ENCODE data around the gene FNIP2. TPM values are rescaled to one million over a fixed set of nuclear protein-coding genes. Genes with fewer than 3 reads are reported as not detected.

The FNIP2 gene
- total RNA-seq, 1 donor from 2014 or later = 44.0 TPM

- H3K36me3 ChIP-seq = no peaks in the 10 kb centered on the region
- H3K27me3 ChIP-seq (ENCODE audit: low read depth) = no peaks in the 10 kb centered on the region
- DNase-seq = no peak
- H3K9me3 ChIP-seq (replicated peaks) = no peaks in the 10 kb centered on the region
- H3K27ac ChIP-seq (replicated peaks) = peak overlapping the region; percentile 43
- no peak overlapping the region for H3K4me3 ChIP-seq
- no peak for TF ChIP-seq CTCF (IDR thresholded peaks at IDR 0.05; ENCODE audit: borderline replicate concordance)
- intact Hi-C loops (cut with micrococcal nuclease) = no loop called here
- H3K4me1 ChIP-seq = peaks cover 87% of the 10 kb centered on the region
Observed at GRCh38 chr4:158817562-158818296, 48.9 kb downstream of the FNIP2 start.

GRCh38 chr4:158818560-158819140 lies 49.8 kb downstream of the FNIP2 start:
- peak overlapping the region; percentile 43 for H3K27ac ChIP-seq (replicated peaks)

GRCh38 chr4:158819942-158820786 lies 51.3 kb downstream of the FNIP2 start:
- H3K9me3 ChIP-seq (replicated peaks) = no peaks in the 10 kb centered on the region
- H3K4me1 ChIP-seq = peaks cover 84% of the 10 kb centered on the region
- no peak for DNase-seq
- no peak for TF ChIP-seq CTCF (IDR thresholded peaks at IDR 0.05; ENCODE audit: borderline replicate concordance)
- intact Hi-C loops (cut with micrococcal nuclease) = no loop called here
- H3K27ac ChIP-seq (replicated peaks) = peak overlapping the region; percentile 43
- H3K27me3 ChIP-seq (ENCODE audit: low read depth) = no peaks in the 10 kb centered on the region
- H3K4me3 ChIP-seq = no peak overlapping the region
- no peaks in the 10 kb centered on the region for H3K36me3 ChIP-seq

More at GRCh38 chr4:158818560-158819140, 49.8 kb downstream of the FNIP2 start:
- TF ChIP-seq CTCF (IDR thresholded peaks at IDR 0.05; ENCODE audit: borderline replicate concordance) = no peak
- H3K27me3 ChIP-seq (ENCODE audit: low read depth) = no peaks in the 10 kb centered on the region
- H3K9me3 ChIP-seq (replicated peaks) = no peaks in the 10 kb centered on the region
- intact Hi-C loops (cut with micrococcal nuclease) = no loop called here
- H3K4me3 ChIP-seq = no peak overlapping the region
- H3K36me3 ChIP-seq = no peaks in the 10 kb centered on the region
- no peak for DNase-seq
- H3K4me1 ChIP-seq = peaks cover 84% of the 10 kb centered on the region

- H3K4me1 ChIP-seq = peaks cover 94% of the 10 kb centered on the region
- no peaks in the 10 kb centered on the region for H3K36me3 ChIP-seq
Observed at GRCh38 chr4:158821228-158821971, 52.6 kb downstream of the FNIP2 start.

More at GRCh38 chr4:158821228-158821971, 52.6 kb downstream of the FNIP2 start:
- intact Hi-C loops (cut with micrococcal nuclease) = no loop called here
- H3K27me3 ChIP-seq (ENCODE audit: low read depth) = no peaks in the 10 kb centered on the region
- H3K4me3 ChIP-seq = no peak overlapping the region
- DNase-seq = no peak
- no peaks in the 10 kb centered on the region for H3K9me3 ChIP-seq (replicated peaks)
- TF ChIP-seq CTCF (IDR thresholded peaks at IDR 0.05; ENCODE audit: borderline replicate concordance) = no peak
- H3K27ac ChIP-seq (replicated peaks) = peak overlapping the region; percentile 43

Measured in left ventricle myocardium inferior (tissue), 1 donor.